Esophagus muscularis mucosa (tissue), 4 donors: ENCODE results near the gene B4GALT5.

Experiments
- CTCF ChIP-seq, 3 experiments: fragments of 200-600 bp in 2 of 3; fragments of 450-650 bp in 1 of 3; sonication (generic) in 2 of 3; IDR thresholded peaks; one replicate each; pipeline ENCODE4 v1.5.1; 2017 to 2019; ENCODE audit warnings: antibody characterized with exemption in 3 of 3, mild to moderate bottlenecking in 2 of 3, moderate library complexity in 1 of 3
- EP300 ChIP-seq: sonication (generic); formaldehyde crosslinking; IDR thresholded peaks from one replicate; pipeline ENCODE4 v1.6.1; 2017; ENCODE audit warnings: antibody characterized with exemption
- POLR2A ChIP-seq: fragments of 450-650 bp; IDR thresholded peaks from one replicate; pipeline ENCODE4 v1.6.1; 2017; ENCODE audit warnings: antibody characterized with exemption, moderate library complexity, mild to moderate bottlenecking, low read depth
- POLR2AphosphoS5 ChIP-seq, 2 donors: sonication (generic); formaldehyde crosslinking; IDR thresholded peaks; one replicate each; pipeline ENCODE4 v1.6.1; 2017; ENCODE audit warnings: antibody characterized with exemption in 2 of 2

DNA sequence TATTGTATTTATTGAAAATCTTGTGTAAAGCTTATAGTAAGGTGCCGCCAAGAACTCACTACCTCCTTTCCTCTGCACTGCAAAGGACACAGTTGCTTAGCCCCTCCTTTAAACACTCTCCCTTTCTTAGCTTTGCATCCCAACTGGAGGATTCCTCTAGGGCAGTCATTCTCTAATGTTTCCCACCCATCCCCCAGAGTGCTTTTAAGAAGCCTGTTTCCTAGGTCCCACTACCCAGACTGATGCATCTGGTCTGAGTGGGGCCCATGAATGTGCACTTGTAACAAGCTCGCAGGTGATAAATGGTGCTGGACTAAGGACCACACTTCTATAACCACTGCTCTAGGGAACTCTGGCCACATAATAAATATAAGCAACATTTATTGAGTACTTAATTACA is 55.2 kb downstream of the B4GALT5 start:
- TF ChIP-seq CTCF (IDR thresholded peaks at IDR 0.05) (no peak), EP300 (no peak), POLR2AphosphoS5 (IDR thresholded peaks at IDR 0.05) (no peak), POLR2A (no peak)
